Activated CD4-positive, alpha-beta T cell treated with anti-CD3 and anti-CD28 coated beads, Interleukin-2, amount 50 U/mL, for 1 hour (primary cell): ENCODE measurements around the gene NRN1.

Experiments used
- DNase-seq: peaks from one replicate; pipeline ENCODE4 v3.0.0-alpha.2; 2020

NRN1 gene

DNA sequence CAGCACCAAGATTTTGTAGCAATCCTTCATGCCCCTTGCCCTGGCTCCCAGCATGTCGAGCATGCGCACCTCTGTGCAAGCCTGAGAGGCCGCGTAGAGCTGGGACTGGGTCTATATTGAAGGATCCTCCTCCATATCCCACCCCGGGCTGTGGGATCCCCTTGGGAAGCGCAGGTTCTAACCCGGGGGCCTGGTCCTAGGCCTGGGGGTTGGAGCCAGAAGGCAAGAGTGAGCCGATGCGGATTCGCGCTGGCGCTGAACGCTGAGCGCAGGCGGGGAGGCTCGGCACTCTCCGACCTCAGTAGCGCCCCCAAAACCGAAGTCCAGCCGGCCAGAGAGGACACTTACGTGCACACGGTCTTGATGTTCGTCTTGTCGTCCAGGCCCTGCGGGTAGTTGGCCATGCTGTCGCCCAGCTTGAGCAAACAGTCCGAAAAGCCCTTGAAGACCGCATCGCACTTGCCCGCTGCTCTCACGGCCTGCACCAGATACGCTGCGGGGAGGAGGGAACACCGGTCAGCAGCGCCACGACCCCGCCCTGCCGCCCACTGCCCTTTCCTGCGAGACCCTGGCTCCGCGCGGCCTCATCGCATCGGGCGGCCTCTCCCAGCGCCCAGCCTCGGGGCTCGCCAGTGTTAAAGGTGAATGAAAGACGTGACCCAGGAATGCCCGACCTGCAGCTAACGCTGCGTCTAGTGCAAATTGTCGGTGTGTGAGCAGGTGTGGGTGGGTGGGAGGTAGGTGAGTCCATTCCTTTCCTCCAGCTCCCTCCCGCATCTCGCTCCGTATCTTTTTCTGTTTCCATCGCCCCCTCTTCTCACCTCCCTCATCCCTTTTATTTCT lies 4.5 kb downstream of the NRN1 start:
- DNase-seq, result no peak

DNA sequence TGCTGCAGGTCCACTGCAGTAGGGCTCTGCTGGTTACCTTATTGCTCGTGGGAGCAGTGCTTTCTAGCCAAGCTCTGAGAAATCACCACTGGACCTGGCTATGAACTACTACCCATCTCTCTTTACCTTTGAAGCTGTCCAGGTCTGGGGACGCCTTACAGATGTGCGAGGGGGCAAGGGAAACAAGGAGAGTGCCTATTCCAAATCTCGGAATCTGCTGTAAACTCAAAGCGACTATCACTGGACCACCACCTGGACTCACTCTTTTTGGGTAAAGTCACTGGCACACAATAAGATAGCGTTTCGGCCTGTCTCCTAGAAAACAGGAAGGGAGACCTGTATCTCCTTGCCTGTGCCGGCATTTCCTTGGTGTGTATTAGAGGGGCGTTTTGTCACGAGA lies 5.3 kb downstream of the NRN1 start:
- DNase-seq, result no peak

DNA sequence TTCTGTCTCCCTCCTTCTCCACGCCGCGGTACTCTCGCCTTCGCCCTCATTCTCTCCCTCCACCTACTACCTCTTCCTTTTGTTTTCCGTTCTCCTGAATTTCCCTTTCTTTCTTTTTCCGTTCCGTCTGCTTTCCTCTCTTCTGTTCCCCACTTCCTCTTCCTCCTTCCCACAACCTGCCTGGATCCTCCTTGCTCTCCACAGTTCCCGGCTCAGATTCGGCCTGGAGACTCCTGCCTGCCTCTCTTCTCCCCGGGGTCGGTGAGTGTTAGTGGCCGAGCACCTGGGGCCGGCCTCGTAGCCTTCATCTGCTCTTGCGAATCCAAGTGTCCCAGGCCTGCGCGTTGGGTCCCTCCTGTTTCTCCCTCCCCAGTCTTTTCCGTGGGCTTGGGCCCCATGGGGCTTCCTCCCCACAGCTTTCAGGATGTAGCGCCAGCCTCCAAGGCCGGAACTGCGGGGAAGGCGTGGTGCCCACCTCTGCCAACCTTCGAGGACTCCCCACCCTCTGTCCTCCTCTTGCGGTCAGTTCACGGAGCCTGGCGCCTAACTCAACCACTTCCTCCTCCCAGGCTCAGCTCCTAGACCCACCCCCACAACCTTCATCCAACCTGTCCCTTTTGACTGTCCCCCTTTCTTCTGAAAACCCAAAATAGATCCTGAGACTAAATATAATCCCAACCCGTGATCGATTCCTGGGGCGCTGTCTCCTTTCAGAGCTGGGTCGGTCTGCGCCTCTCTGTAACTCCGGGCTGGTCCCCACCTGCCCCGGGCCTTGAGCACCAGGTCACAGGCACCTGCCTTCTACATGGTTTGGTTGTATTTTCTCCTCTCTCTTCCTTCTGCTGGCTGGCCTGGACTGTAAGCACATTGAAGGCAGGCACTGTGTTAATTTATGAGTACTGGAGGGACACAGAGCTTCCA lies 6.8 kb downstream of the NRN1 start:
- DNase-seq, result no peak

DNA sequence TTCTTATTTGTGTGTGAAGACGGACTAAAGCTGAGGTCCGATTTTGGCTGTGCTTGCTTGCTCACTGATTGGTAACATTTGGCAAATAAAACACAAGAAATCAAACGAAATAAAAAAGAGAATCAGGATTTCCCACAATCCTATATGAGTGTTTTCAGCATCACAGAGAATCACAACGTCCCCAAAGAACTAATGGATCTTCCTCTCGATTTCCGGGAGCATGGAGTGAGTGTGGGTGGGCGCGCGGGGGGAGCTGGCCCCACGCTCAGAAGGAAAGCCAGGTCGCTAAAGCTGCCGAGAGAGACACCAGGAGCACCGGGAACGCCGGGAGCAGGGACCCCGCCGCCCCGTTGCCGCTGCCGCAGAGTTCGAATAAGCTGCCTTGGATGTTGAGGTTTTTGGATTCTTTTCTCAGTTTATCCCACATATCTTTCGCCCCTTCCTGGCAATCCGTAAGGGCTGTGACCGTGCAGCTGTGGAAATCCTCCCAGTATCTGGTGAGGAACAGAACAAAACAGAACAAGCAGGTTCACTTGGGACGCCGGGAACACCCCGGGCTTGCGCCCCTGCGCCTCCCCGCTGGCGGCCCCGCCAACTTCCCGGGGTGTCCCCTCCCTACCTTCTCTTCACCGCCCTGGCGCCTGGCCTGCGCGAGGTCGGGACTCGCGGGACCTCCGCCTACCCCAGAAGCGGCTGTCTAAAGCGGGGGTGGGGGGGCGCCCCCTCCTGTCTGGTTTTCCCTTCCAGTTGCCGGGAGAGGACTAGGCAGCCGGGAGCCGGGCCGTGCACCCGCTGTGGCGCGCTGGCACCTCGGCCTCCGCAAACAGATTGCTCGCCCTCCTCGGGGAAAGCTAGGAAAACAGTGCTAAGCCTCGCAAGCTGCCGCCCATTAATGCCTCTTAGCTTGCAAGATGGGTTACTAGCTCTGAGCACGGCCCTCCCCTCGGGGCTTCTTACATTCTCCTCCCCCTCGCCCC lies 7.7 kb downstream of the NRN1 start:
- no peak for DNase-seq

DNA sequence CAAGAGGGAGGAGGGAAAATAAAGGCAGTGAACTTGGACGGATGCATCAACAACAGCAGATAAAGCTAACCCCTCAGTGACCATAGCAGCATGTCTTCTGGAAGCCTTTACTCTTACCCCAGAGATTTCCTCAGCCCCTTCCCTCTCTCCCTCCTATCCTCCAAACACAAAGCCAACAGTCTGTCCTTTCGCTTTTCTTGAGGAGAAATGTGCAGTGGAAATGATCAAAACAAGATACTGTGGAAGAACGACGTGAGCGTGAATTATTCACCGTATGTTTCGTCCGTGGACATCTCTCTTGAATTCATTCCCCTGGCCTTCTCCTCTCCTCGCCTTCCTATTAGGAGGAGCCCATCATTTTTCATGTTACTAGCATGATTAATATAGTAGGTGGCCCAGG lies 8.5 kb downstream of the NRN1 start:
- no peak for DNase-seq

DNA sequence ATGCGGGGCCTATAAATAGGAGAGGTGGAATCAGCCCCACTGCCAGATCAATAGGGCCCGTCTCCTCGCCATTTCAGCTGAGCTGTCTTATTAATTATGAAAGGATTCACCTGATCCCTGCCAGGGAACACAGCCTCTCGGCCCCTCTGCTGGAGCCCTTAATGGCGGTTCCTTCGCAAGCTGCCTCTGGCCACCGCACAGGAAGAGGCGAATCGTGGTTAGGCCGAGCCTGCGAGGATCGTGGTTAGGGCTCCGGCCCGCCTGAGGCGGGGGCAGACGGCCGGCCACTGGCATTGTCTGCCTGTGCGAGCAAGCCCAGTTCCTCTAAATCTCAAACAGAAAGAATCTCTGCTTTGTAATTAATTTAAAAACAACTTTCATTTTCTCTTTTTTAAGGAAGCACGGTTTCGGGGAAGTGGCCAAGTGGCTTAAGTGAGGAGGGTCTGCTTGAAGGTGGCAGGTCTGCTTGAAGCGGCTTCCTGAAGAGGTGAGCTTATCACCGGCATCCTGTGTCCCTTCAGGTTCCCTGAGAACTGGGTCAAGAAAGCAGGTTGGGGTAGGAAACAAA lies 9.2 kb downstream of the NRN1 start:
- DNase-seq, result no peak

DNA sequence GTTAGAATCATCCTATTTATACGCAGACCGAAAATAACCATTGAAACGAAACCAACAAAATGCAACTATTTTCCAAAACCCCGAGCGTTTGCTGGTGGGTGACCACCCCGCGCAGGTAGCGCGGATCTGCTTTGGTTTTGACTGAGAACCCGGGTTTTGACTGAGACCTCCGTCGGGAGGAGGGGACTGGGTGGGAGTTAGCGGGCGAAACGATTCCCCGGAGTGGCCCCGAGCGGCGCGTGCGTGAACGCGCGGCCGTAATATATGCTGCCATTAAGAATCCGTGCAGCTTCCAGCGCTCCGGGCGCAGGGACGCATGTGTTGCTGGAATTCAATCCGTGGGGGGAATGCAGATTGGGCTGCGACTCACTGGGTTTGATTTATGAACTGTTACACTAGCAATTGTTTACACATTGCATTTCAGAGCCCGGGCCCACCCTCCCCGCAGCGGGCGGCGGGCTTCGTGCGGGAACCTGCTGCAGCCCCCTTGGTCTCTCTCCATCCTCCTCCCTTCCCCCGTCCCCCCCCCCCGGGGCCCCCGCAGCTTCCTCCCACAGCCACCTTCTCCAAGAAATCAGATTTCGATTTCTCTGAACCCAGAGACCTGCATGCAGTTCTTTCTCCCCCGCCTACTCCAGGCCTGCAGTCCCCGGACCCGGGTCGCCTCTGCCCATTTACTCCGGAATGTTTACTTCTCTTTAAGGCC lies 9.9 kb downstream of the NRN1 start:
- DNase-seq, result no peak

DNA sequence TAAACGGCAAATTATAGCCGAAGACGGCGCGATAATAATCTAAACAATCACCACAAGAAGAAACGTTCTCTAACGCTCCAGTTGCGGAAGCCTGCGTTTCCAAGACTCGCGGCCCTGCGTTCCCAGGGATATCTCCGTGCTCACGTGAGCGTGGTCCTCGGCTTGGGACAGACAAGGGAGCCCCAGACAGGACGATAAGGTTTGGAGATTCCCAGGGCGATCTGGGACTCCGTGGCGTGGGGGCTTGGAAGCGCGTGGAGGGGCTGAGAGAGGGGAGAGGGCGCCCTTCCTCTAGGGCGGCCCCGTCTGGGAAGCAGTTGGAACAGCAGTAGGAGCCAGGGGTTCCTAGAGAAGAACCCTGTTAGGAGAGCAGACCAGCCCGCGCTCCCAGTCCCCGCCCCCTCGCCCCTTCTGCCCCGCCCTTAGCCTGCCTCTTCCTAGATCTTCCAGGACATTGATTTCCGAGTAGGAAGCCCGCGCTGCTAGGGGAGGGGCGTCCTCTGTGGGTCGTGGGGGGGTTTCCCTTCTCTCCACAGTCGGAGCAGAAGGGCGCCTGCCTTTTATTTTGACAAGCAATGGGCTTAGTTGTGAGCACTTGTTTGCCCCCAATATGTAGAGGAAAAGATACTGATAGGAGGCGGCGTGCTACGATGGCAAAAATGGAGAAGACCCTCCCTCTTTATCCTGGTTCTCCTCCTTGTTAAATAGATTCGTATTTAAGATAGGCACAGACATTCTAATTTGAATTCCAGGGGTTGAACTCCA lies 10.6 kb downstream of the NRN1 start:
- no peak for DNase-seq

DNA sequence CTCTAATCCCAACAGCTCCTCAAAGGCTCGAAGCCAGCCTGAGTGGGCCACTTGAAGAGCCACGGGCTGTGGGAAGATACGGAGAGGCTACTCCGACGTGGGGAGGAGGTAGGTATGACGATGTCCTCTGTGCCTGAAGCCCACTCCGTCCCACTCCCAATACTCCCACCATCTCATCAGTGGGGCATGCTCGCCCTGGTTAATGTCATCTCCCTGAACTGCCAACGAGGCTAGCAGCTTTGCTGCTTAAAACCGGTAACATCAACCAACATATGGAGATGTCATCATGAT lies 11.1 kb downstream of the NRN1 start:
- DNase-seq, result no peak

DNA sequence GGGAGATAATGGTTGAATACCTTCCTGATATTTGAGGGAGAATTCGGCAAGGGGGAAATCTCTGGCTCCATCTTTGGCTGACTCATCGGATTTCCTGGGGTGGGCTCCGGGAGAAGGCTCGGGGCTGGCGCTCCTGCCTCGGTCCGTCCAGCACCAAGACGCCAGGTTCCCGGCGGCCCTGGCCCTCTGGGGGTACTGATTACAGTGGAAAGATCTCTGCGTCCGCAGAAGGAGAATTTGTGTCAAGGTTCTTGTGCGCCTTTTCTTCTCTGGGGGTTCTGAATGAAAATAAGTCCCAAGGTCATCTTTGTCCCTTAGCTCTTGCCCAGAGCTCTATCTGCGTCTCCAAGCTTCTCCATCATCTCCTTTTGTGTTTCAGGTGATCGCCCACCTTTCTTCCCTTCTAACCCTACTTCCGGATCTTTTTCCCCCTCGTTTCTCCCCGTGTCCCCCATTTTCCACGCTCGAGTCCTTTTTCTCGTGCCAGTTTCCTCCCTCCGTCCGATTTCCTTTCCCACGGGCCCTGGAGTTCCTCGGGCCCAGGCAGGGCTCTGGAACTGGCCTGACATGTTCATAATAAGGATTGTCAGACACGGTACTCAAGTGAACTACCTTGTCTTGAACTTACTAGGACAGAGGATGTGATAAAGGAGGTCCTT lies 11.6 kb downstream of the NRN1 start:
- no peak for DNase-seq

DNA sequence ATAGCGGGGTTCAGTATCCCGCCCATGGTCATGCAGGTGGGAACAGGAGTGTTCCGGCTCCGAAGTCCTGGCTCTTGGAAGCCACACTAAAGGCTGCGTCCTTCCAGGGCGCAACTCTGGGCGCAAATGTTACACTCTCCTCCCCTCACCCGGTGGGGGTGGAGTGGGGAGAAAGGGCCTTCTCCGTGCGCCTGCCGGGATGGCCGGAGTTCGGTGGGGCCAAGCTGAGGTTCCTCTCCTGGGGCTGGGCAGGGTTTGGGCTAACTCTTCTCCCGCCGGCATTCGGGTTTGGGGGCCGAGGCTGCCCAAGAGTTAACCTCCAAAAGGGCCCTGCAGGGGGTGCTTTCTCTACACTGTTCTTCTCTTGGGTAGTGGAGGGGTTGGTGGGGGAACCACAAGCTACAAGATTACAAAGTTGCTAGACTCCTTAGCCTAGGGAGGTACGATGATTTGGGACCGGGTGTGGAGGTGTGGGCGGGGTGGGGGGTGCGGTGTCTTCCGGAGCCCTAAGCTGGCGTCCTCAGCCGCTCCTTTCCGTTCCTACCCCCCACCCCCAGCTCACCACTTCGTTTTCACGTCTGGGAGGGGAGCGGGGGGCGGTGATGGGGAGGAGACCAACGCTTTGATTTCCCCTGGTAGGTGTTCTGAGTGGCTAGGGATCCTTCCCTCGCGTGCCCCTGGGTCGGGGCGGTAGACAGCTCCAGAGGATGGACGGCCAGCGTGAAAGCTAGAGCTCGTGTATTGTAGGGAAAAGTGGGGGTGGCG lies 12.3 kb downstream of the NRN1 start:
- DNase-seq, result no peak

DNA sequence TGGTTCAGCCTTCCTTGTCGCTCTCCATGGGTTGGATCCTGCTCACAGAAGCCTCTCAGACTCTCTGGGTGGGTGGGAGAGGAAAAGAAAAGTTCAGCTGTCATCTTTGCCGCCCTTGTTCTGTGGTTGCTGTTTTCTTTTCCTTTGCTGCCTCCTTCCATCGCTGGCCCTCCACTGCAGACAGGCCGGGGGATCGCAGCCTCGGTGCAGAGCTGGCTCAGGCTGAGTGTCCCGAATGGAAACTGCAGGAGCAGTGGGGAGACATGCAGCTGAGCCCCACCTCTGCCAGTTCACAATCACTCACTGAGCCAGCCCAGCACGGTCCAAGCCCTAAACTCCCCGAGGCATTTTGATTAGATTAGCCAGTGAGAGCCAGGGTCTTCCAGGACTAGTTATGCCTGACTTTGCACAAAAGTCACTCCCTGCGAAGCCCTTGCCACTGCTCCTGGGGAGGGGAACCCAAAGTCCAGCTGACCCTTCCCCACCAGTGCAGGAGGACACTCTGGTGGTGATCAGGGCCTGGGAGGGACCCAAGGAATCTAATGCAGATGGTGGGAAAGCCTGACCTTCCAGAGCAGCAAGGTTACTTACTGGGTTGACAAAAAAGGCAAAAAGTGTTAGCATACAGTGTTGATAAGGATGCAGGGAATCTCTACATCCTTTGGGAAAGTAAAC lies 14.0 kb downstream of the NRN1 start:
- DNase-seq, result no peak

DNA sequence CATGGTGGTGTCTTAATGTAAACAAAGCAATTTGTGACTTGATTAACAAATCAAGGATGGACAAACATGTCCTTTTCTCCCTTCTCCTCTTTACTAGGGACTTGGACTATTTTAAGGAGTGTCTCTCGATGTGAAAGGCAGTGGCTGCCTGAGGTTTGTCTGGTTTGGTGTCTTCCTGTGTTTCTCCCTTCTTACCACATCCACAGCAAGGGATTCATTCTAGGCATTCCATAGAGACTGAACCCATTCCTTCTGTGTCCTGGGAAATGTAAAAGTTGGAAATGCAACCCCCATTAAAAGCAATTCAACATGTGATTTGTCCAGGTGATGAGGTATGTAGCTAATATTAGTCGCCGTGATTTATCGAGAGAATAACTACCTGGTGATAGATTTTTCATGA lies 15.9 kb downstream of the NRN1 start:
- no peak for DNase-seq

DNA sequence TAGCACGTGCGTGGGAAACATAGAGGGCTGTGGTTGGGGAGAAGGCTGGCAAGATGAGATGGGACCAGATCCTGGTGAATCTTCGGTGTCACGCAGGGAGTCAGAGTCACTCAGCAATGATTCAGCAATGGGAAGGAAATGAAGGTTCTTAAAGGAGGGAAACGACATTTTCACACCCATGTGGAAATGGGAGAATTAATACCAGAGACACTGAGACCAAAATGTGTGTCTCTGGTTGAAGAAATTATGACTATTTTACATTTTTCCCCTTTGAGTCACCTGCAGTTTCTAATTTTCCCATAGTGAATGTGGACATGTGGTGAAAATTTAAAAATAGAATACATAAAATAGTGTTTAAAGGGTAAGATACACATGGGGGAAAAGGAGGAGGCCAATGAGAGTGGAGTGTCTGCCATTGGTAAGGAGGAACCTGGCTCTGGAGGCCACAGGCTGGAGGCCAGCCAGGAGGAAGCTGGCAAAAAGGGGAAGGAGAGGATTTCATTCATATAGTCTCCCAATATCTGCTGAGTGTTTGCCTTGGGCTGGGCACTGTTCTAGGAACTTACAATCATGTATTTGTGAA lies 17.5 kb downstream of the NRN1 start:
- no peak for DNase-seq

DNA sequence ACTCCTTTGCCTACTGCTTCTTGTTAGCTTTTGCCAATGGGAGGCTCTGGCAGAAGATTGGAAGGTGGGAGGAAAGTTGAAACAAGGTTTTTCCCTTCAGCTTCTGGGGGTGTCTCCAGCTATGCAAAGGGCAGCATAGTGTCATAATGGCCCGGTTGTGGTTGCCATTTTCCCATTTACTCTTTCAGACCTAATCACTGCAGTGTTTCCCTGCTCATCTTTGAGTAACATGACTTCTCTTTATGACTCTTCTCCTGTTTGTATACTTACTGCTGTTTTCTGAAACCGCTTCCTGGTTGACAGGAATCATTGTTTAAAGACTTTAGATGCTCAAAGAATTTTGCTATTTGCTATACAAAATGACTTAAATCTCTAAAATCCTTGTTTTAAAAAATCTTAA lies 19.9 kb downstream of the NRN1 start:
- DNase-seq, result no peak

DNA sequence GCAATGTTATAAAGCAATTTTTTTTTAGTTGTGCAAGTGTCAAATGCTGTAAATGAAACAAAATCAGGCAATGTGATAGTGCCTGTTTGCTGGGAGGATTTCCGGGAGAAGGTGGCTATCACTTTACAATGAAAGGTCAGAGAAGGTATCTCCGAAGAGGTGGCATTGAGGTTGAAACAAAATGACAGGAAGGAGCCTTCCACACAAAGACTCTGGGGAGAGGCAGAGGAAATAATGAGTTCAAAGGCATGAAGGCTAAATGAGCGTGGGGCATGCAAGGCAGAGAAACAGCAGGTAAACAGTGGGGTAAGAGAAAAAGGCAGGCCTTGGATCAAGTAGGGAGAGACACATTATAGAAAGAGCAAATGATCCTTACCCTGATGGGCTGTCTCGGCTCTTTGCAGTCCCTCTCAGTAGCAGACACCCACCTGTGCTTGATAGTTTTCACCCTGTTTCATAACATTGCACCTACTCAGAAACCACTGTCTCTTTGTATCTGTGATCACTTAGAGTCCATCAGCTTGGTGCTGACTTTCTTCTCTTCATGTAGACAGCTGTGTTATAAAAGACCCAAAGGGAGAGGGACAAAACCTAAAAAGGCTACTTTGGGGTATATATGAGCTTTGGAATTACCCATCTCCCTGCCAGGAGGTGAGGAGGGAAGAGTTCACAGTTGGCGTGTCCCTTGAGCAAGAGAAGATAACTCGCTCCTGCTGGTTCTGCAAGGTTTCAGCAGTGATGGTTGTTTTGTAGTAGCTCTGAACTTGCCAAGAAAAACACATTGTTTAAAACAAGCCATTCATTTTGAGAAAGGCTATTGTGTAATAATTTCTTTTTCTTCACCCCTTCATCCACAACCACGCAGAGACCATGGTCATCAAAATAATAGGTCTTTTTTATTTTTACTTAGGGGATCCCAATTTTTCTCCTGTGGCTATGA lies 22.3 kb downstream of the NRN1 start:
- no peak for DNase-seq

DNA sequence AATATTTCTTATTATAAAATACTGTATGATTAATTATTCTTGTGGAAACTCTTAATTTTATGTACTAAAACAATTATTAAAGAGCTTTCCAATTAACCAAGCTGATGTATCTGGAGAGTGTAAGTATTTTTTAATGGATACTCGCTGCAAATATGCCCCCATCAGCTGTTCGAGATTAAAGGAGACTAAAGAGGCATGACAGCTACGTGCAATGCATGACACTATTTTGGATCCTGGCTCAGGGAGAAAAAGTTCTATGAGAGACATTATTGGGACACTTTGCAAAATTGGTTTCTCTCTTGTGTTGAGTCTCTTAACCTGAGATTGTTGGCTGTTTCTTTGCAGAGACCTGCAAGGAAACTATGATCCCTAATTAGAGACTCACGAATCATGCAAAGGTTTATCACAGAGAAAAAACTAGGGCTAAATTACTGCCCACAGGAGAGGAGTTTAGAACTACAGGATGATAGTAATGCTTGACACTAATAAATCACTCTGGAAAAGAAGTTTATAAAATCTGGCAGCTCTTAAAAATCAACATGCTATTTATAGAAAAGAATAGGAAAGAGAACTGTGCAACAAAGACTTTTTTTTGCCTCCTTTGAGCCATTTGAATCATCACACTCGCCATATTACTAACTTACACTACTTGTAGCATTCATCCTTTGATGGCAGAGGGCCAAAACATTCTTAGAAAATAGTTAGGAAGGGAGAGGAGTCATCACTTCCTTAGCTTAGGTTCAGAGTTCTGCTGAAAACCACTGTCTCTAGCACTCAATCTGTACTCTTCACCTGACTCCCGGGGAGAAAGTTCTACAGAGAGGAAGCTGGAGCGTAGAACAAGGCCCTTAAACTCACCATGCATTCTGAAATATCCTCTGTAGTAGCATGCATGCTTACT lies 25.3 kb downstream of the NRN1 start:
- DNase-seq, result no peak
